Measurements from ENCODE around the gene C1QTNF2. TPM values are rescaled to one million over a fixed set of nuclear protein-coding genes. Genes with fewer than 3 reads are reported as not detected.
A peak's percentile ranks its signal among the peaks of the same experiment; 100 is the strongest.

The C1QTNF2 gene
- total and polyA plus RNA-seq, 2 donors (not counting 1 experiment from before 2014, with no cell fraction given) = 2.3 TPM

DNA sequence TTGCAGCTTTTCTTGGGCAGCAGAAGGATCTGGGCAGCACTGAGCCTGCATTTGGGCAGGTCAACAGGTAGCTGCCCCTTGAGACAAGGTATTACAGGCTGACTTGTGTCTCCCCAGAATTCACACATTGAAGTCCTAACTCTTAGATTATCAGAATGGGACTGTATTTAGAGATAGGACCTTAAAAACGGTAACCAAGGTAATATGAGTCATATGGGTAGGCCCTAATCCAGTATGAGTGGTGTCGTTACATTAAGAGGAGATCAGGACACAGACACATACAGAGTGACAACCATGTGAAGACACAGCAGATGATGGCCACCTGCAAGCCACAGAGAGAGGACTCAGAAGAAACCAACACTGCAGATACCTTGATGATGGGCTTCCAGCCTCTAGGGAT is 3.2 kb downstream of the C1QTNF2 start:
- H3K79me2 ChIP-seq (ENCODE audit: control insufficient read depth, insufficient read depth, low read length) = no peaks in the 10 kb centered on the region
- H4K20me1 ChIP-seq (ENCODE audit: control insufficient read depth, extremely low read depth, insufficient read depth, low read length) = no peaks in the 10 kb centered on the region
- peaks cover 8% of the 10 kb centered on the region for H3K4me1 ChIP-seq (ENCODE audit: control insufficient read depth, extremely low read depth, insufficient read depth, low read length)
- DNase-seq (ENCODE audit: low read depth in 2 of 2) = no peak
- H3K9me3 ChIP-seq (ENCODE audit: control insufficient read depth, insufficient read depth, low read depth, low read length) = no peaks in the 10 kb centered on the region
- H3K36me3 ChIP-seq (ENCODE audit: control insufficient read depth, insufficient read depth, low read length) = no peaks in the 10 kb centered on the region
- H3K4me3 ChIP-seq (replicated peaks in 1 of 4; ENCODE audit: control extremely low read depth in 1 of 4, insufficient read depth in 1 of 4, low read depth in 3 of 4, low read length in 4 of 4) = no peak overlapping the region
- H3K27ac ChIP-seq (ENCODE audit: insufficient read depth, low read length) = no peak overlapping the region
- H2AFZ ChIP-seq (ENCODE audit: low read length) = no peak overlapping the region
- no peak overlapping the region for H3K9ac ChIP-seq (ENCODE audit: insufficient read depth, low read length)
- H3K27me3 ChIP-seq (ENCODE audit: control insufficient read depth, insufficient read depth, low read length) = no peaks in the 10 kb centered on the region
- H3K4me2 ChIP-seq (ENCODE audit: extremely low read depth, insufficient read depth, low read length) = no peak overlapping the region
- TF ChIP-seq, protein P1, sequence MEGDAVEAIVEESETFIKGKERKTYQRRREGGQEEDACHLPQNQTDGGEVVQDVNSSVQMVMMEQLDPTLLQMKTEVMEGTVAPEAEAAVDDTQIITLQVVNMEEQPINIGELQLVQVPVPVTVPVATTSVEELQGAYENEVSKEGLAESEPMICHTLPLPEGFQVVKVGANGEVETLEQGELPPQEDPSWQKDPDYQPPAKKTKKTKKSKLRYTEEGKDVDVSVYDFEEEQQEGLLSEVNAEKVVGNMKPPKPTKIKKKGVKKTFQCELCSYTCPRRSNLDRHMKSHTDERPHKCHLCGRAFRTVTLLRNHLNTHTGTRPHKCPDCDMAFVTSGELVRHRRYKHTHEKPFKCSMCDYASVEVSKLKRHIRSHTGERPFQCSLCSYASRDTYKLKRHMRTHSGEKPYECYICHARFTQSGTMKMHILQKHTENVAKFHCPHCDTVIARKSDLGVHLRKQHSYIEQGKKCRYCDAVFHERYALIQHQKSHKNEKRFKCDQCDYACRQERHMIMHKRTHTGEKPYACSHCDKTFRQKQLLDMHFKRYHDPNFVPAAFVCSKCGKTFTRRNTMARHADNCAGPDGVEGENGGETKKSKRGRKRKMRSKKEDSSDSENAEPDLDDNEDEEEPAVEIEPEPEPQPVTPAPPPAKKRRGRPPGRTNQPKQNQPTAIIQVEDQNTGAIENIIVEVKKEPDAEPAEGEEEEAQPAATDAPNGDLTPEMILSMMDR (conservative IDR thresholded peaks at IDR 0.05 in 1 of 2, IDR thresholded peaks at IDR 0.05 in 1 of 2; ENCODE audit: low read depth in 1 of 2, low read length in 2 of 2) = no peak
- no peak for TF ChIP-seq EZH2 (IDR thresholded peaks at IDR 0.05; ENCODE audit: low read length, missing control alignments)

DNA sequence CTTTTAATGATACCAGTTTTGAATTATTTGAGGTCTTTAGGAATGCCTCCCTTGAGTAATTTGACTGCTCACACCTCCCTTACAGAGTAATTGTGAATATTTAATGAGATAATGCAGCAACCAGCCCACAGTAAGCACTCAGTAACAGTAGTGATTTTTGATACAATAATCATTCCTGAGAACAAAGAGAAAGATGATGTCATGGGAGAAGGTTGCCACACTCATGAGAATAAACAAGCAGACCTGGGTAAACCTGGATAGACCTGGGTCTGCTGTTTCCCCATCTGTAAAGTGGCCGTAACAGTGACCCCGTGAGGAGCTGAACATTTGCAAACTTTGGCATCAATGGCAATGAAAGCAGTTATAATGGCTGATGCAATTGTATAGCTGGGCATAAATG is 4.2 kb downstream of the C1QTNF2 start:
- Histone ChIP-seq H3K36me3 (ENCODE audit: control insufficient read depth, insufficient read depth, low read length) (no peaks in the 10 kb centered on the region), H3K4me1 (ENCODE audit: control insufficient read depth, extremely low read depth, insufficient read depth, low read length) (peaks cover 8% of the 10 kb centered on the region), H3K79me2 (ENCODE audit: control insufficient read depth, insufficient read depth, low read length) (no peaks in the 10 kb centered on the region), H2AFZ (ENCODE audit: low read length) (no peak overlapping the region), H3K27ac (ENCODE audit: insufficient read depth, low read length) (no peak overlapping the region), H3K9me3 (ENCODE audit: control insufficient read depth, insufficient read depth, low read depth, low read length) (no peaks in the 10 kb centered on the region), H3K4me2 (ENCODE audit: extremely low read depth, insufficient read depth, low read length) (no peak overlapping the region), H3K27me3 (ENCODE audit: control insufficient read depth, insufficient read depth, low read length) (no peaks in the 10 kb centered on the region), H3K9ac (ENCODE audit: insufficient read depth, low read length) (no peak overlapping the region), H3K4me3 (replicated peaks in 1 of 4; ENCODE audit: control extremely low read depth in 1 of 4, insufficient read depth in 1 of 4, low read depth in 3 of 4, low read length in 4 of 4) (no peak overlapping the region), H4K20me1 (ENCODE audit: control insufficient read depth, extremely low read depth, insufficient read depth, low read length) (no peaks in the 10 kb centered on the region)
- no peak for DNase-seq (ENCODE audit: low read depth in 2 of 2)
- no peak for TF ChIP-seq EZH2 (IDR thresholded peaks at IDR 0.05; ENCODE audit: low read length, missing control alignments)
- TF ChIP-seq, protein P1 (conservative IDR thresholded peaks at IDR 0.05 in 1 of 2, IDR thresholded peaks at IDR 0.05 in 1 of 2; ENCODE audit: low read depth in 1 of 2, low read length in 2 of 2) = no peak

DNA sequence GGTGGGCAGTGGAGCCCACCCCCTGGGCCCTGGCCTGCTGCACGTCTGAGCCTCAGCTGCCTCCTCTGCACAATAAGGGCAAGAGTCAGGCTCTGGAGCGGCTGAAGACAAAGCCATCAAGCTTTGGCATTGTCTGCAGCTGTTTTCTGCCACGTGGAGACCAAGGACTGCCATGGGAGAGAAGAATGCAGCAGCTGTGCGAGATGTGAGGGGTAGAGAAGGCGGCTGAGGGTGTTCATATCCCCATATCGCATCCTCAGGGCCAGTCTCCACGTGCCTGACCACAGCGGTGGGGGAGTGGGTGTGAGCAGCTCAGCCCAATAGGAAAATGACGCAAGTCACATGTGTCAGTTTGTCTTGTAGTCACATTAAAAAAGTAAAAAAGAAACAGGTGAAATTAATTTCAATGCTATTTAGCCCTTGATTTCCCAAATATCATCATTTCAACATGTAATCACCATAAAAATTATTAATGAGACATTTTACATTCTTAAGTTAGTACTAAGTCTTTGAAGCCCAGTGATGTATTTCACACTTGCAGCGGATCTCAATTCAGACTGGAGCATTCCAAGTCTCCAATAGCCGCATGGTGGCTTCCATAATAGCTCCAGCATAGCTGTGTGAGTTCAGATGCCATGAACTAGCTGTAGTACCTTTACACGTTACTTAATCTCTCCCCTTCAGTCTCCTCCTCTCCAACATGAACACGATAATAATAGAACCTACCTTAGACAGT is 6.6 kb downstream of the C1QTNF2 start:
- Histone ChIP-seq H3K4me1 (ENCODE audit: control insufficient read depth, extremely low read depth, insufficient read depth, low read length) (no peaks in the 10 kb centered on the region), H3K27ac (ENCODE audit: insufficient read depth, low read length) (no peak overlapping the region), H3K27me3 (ENCODE audit: control insufficient read depth, insufficient read depth, low read length) (no peaks in the 10 kb centered on the region), H3K4me3 (replicated peaks in 1 of 4; ENCODE audit: control extremely low read depth in 1 of 4, insufficient read depth in 1 of 4, low read depth in 3 of 4, low read length in 4 of 4) (no peak overlapping the region), H3K36me3 (ENCODE audit: control insufficient read depth, insufficient read depth, low read length) (no peaks in the 10 kb centered on the region), H2AFZ (ENCODE audit: low read length) (peak overlapping the region; percentile 2), H3K4me2 (ENCODE audit: extremely low read depth, insufficient read depth, low read length) (no peak overlapping the region), H4K20me1 (ENCODE audit: control insufficient read depth, extremely low read depth, insufficient read depth, low read length) (no peaks in the 10 kb centered on the region), H3K9ac (ENCODE audit: insufficient read depth, low read length) (no peak overlapping the region), H3K79me2 (ENCODE audit: control insufficient read depth, insufficient read depth, low read length) (no peaks in the 10 kb centered on the region), H3K9me3 (ENCODE audit: control insufficient read depth, insufficient read depth, low read depth, low read length) (no peaks in the 10 kb centered on the region)
- DNase-seq (ENCODE audit: low read depth in 2 of 2) = no peak
- TF ChIP-seq, protein P1 (conservative IDR thresholded peaks at IDR 0.05 in 1 of 2, IDR thresholded peaks at IDR 0.05 in 1 of 2; ENCODE audit: low read depth in 1 of 2, low read length in 2 of 2) = no peak
- no peak for TF ChIP-seq EZH2 (IDR thresholded peaks at IDR 0.05; ENCODE audit: low read length, missing control alignments)
